CD14-positive monocyte (primary cell): ENCODE measurements around the gene UCP2. TPM values are rescaled to one million over a fixed set of nuclear protein-coding genes. Genes with fewer than 3 reads are reported as not detected.

Source experiments
- DNase-seq, 3 donors: peaks; one replicate each; pipeline ENCODE4 v3.0.0-alpha.2; 2011 to 2022
- H2AFZ ChIP-seq: 2 replicates; pipeline ENCODE4 v1.6.0; 2012; ENCODE audit warnings: mild to moderate bottlenecking, low read depth, low read length, inconsistent platforms; ENCODE audit not compliant: insufficient read depth, poor library complexity, severe bottlenecking
- H3K27ac ChIP-seq, 2 donors: 1 replicate in 1 of 2; 2 replicates in 1 of 2; pipeline ENCODE4 v1.5.1; 2012 to 2013; ENCODE audit warnings: low read length in 2 of 2, control low read depth in 1 of 2, inconsistent platforms in 1 of 2, low read depth in 1 of 2, mild to moderate bottlenecking in 1 of 2
- H3K27me3 ChIP-seq, 2 donors: one replicate each; pipeline versions ENCODE4 v1.6.0 to v1.6.1; 2011 to 2013; ENCODE audit warnings: low read length in 2 of 2; ENCODE audit not compliant: control insufficient read depth in 2 of 2, insufficient read depth in 2 of 2
- H3K36me3 ChIP-seq, 2 donors: replicated peaks in 1 of 2; 1 replicate in 1 of 2; 2 replicates in 1 of 2; pipeline versions ENCODE4 v1.5.1 to v1.6.1; 2012 to 2013; ENCODE audit warnings: low read length in 2 of 2, control low read depth in 1 of 2, inconsistent platforms in 1 of 2, mild to moderate bottlenecking in 1 of 2; ENCODE audit not compliant: insufficient read depth in 2 of 2, control insufficient read depth in 1 of 2
- H3K4me1 ChIP-seq, 2 donors: 1 replicate in 1 of 2; 2 replicates in 1 of 2; pipeline versions ENCODE4 v1.5.1 to v1.6.1; 2012 to 2013; ENCODE audit warnings: low read length in 2 of 2, control low read depth in 1 of 2, inconsistent platforms in 1 of 2, mild to moderate bottlenecking in 1 of 2, moderate library complexity in 1 of 2; ENCODE audit not compliant: insufficient read depth in 2 of 2, control insufficient read depth in 1 of 2
- H3K4me2 ChIP-seq: replicated peaks from 2 replicates; pipeline ENCODE3; 2012; ENCODE audit warnings: low read length, moderate library complexity, mild to moderate bottlenecking; ENCODE audit not compliant: poor library complexity, severe bottlenecking; ENCODE audit errors: extremely low read depth
- H3K4me3 ChIP-seq, 3 experiments: fragments of 200-600 bp in 1 of 3; sonication (generic) in 1 of 3; replicated peaks in 1 of 3; 1 replicate in 2 of 3; 2 replicates in 1 of 3; pipeline ENCODE4 v1.5.1; 2011 to 2013; ENCODE audit warnings: low read length in 3 of 3, mild to moderate bottlenecking in 3 of 3, control low read depth in 2 of 3, low read depth in 2 of 3, inconsistent platforms in 1 of 3, moderate library complexity in 1 of 3
- H3K79me2 ChIP-seq: 2 replicates; pipeline ENCODE4 v1.6.0; 2012; ENCODE audit warnings: mild to moderate bottlenecking, control low read depth, inconsistent platforms, low read length, moderate library complexity; ENCODE audit not compliant: insufficient read depth
- H3K9ac ChIP-seq: 2 replicates; pipeline ENCODE4 v1.6.0; 2017; ENCODE audit warnings: low read length, mild to moderate bottlenecking; ENCODE audit not compliant: insufficient read depth, poor library complexity, severe bottlenecking
- H3K9me3 ChIP-seq, 2 donors: replicated peaks in 1 of 2; 1 replicate in 1 of 2; 2 replicates in 1 of 2; pipeline versions ENCODE4 v1.5.1 to v1.6.1; 2012 to 2013; ENCODE audit warnings: low read length in 2 of 2, control low read depth in 1 of 2; ENCODE audit not compliant: control insufficient read depth in 1 of 2, insufficient read depth in 1 of 2
- H4K20me1 ChIP-seq: 2 replicates; pipeline ENCODE4 v1.6.0; 2012; ENCODE audit warnings: mild to moderate bottlenecking, low read length, control low read depth, moderate library complexity; ENCODE audit not compliant: insufficient read depth
- H3K27ac Mint-ChIP-seq, 7 donors: one replicate each; pipeline ENCODE4 v1.8.0; 2020; ENCODE audit warnings: mild to moderate bottlenecking in 7 of 7, mixed read lengths in 7 of 7, moderate library complexity in 6 of 7, inconsistent platforms in 2 of 7
- H3K27me3 Mint-ChIP-seq, 3 donors: one replicate each; pipeline ENCODE4 v1.8.0; 2021 to 2022; ENCODE audit warnings: low read depth in 3 of 3, mild to moderate bottlenecking in 3 of 3, mixed read lengths in 3 of 3, moderate library complexity in 3 of 3, inconsistent platforms in 1 of 3
- H3K36me3 Mint-ChIP-seq, 2 donors: one replicate each; pipeline ENCODE4 v1.8.0; 2020; ENCODE audit warnings: mixed read lengths in 2 of 2, inconsistent platforms in 1 of 2, mild to moderate bottlenecking in 1 of 2
- H3K4me1 Mint-ChIP-seq: one replicate; pipeline ENCODE4 v1.8.0; 2020; ENCODE audit warnings: mild to moderate bottlenecking, mixed read lengths
- H3K4me3 Mint-ChIP-seq, 2 donors: one replicate each; pipeline ENCODE4 v1.8.0; 2020; ENCODE audit warnings: mild to moderate bottlenecking in 2 of 2, mixed read lengths in 2 of 2, moderate library complexity in 1 of 2
- H3K9me3 Mint-ChIP-seq, 7 donors: one replicate each; pipeline ENCODE4 v1.8.0; 2020 to 2022; ENCODE audit warnings: mixed read lengths in 7 of 7, mild to moderate bottlenecking in 6 of 7, moderate library complexity in 6 of 7, inconsistent platforms in 2 of 7
- CTCF ChIP-seq: fragments of 200-600 bp; IDR thresholded peaks from one replicate; pipeline ENCODE4 v1.8.0; 2022; ENCODE audit warnings: antibody characterized with exemption, mild to moderate bottlenecking
- WGBS: methylation state at CpG from one replicate; pipeline ENCODE4 v1.1.5; 2013; ENCODE audit warnings: missing lambda C conversion rate; ENCODE audit not compliant: insufficient coverage; 5-methylcytosine and 5-hydroxymethylcytosine counted together
- intact Hi-C, 2 donors: fragments of 100-400 bp; cut with micrococcal nuclease; formaldehyde crosslinking; loops; one replicate each; pipeline versions ENCODE4 v1.15.0 to v1.15.1; 2023
- polyA plus RNA-seq, 3 donors: library from polyadenylated mRNA; depleted of rRNA in 1 of 3; unstranded in 2 of 3; stranded (reverse) in 1 of 3; fragments of 300-500 nt in 2 of 3; fragments of >200 nt in 1 of 3; fragmentation: Illumina TruSeq in 2 of 3; gene quantifications; 1 replicate in 2 of 3; 2 replicates in 1 of 3; pipeline ENCODE4 v1.2.3, GENCODE V29; 2012 to 2021

The UCP2 gene
- polyA plus RNA-seq, 3 donors, result 496 to 665 (median 649) TPM

GRCh38 chr11:73972187-73972586, 10.5 kb downstream of the UCP2 start:
- H3K4me1 Mint-ChIP-seq, result peaks cover 45% of the 10 kb centered on the region

GRCh38 chr11:73971175-73971719, 11.4 kb downstream of the UCP2 start:
- WGBS, result 82% methylated on average over 4 of the region's 6 CpGs

More at GRCh38 chr11:73972187-73972586, 10.5 kb downstream of the UCP2 start:
- H3K4me1 ChIP-seq, result peaks cover 36 to 43% of the 10 kb centered on the region in 2 donors
- H3K9me3 ChIP-seq, result no peaks in the 10 kb centered on the region
- H3K36me3 Mint-ChIP-seq, result peaks cover 36 to 44% of the 10 kb centered on the region in 2 donors
- no peaks in the 10 kb centered on the region for H3K27me3 ChIP-seq
- no peak overlapping the region for H2AFZ ChIP-seq
- intact Hi-C loops, result no loop called here
- H3K27ac ChIP-seq, result peak overlapping the region in 1 of 2 donors; percentile 33
- DNase-seq, result no peak
- no peak overlapping the region for H3K9ac ChIP-seq
- H3K4me3 ChIP-seq, result no peak overlapping the region
- no peaks in the 10 kb centered on the region for H3K9me3 Mint-ChIP-seq
- no peak overlapping the region for H3K4me2 ChIP-seq
- no peak overlapping the region for H3K4me3 Mint-ChIP-seq
- H4K20me1 ChIP-seq, result peaks cover 60% of the 10 kb centered on the region
- no CpG with 5 or more reads among the region's 1 CpG for WGBS
- H3K27ac Mint-ChIP-seq, result peak overlapping the region in 1 of 7 donors; percentile 33
- peaks cover 7% of the 10 kb centered on the region for H3K79me2 ChIP-seq
- peaks cover 32 to 41% of the 10 kb centered on the region in 2 donors for H3K36me3 ChIP-seq
- no peak for TF ChIP-seq CTCF
- peaks cover 2 to 8% (median 5%) of the 10 kb centered on the region in 3 donors for H3K27me3 Mint-ChIP-seq

More at GRCh38 chr11:73971175-73971719, 11.4 kb downstream of the UCP2 start:
- Mint-ChIP-seq H3K27ac (peak overlapping the region; percentile 4 to 79 (median 60)), H3K4me1 (peaks cover 40% of the 10 kb centered on the region), H3K4me3 (peak overlapping the region in 1 of 2 donors; percentile 24), H3K27me3 (peaks cover 2 to 6% (median 5%) of the 10 kb centered on the region in 3 donors), H3K9me3 (no peaks in the 10 kb centered on the region), H3K36me3 (peaks cover 27 to 34% of the 10 kb centered on the region in 2 donors)
- DNase-seq, result no peak
- no peak overlapping the region for H3K4me2 ChIP-seq
- intact Hi-C loops, result no loop called here
- H3K9me3 ChIP-seq, result no peaks in the 10 kb centered on the region
- peaks cover 31 to 34% of the 10 kb centered on the region in 2 donors for H3K4me1 ChIP-seq
- TF ChIP-seq CTCF, result no peak
- no peak overlapping the region for H3K4me3 ChIP-seq
- H4K20me1 ChIP-seq, result peaks cover 50% of the 10 kb centered on the region
- H3K36me3 ChIP-seq, result peaks cover 23 to 32% of the 10 kb centered on the region in 2 donors
- H2AFZ ChIP-seq, result no peak overlapping the region
- H3K9ac ChIP-seq, result no peak overlapping the region
- peak overlapping the region; percentile 20 to 49 for H3K27ac ChIP-seq
- no peaks in the 10 kb centered on the region for H3K27me3 ChIP-seq
- H3K79me2 ChIP-seq, result no peaks in the 10 kb centered on the region
